ENCODE measurements around the gene SCUBE1. TPM values are rescaled to one million over a fixed set of nuclear protein-coding genes. Genes with fewer than 3 reads are reported as not detected.

The SCUBE1 gene
- total and polyA plus RNA-seq, 2 of the 4 experiments (the other 2 are of a cell fraction) = not detected

GRCh38 chr22:43295660-43296059 lies 47.5 kb downstream of the SCUBE1 start:
- DNase-seq (no peak), ATAC-seq (ENCODE audit: low read depth) (no peak)
- in situ Hi-C loops (cut with MboI; ENCODE audit: low sequenced_read_pairs) = no loop called here
- Histone ChIP-seq H3K9me3 (ENCODE audit: control insufficient read depth, insufficient read depth, low read length) (no peaks in the 10 kb centered on the region), H4K91ac (ENCODE audit: insufficient read depth, low read depth, low read length) (no peak overlapping the region), H3K36me3 (ENCODE audit: control insufficient read depth, insufficient read depth, low read length) (no peaks in the 10 kb centered on the region), H3K27me3 (ENCODE audit: control insufficient read depth, insufficient read depth, low read length) (peaks cover 7% of the 10 kb centered on the region; the same call in 1 of the 2 replicates), H3K27ac (ENCODE audit: insufficient read depth, low read length) (no peak overlapping the region), H4K20me1 (ENCODE audit: insufficient read depth, low read length) (no peaks in the 10 kb centered on the region), H2AK5ac (ENCODE audit: low read depth, low read length) (no peak overlapping the region), H3K4me2 (ENCODE audit: low read depth, low read length) (no peak overlapping the region), H3K23ac (ENCODE audit: low read depth, low read length) (no peak overlapping the region), H3K4me1 (ENCODE audit: control insufficient read depth, insufficient read depth, low read length) (peaks cover 11% of the 10 kb centered on the region; the same call in 1 of the 2 replicates), H2AFZ (replicated peaks; ENCODE audit: low read length, poor library complexity) (no peak overlapping the region), H2BK120ac (ENCODE audit: low read depth, low read length) (no peak overlapping the region), H3K9ac (ENCODE audit: low read depth, low read length) (no peak overlapping the region), H3K9me1 (ENCODE audit: insufficient read depth, low read length) (peaks cover 6% of the 10 kb centered on the region), H3K79me1 (ENCODE audit: low read depth in 1 of 2, low read length in 2 of 2) (no peaks in the 10 kb centered on the region), H2AK9ac (replicated peaks; ENCODE audit: low read depth, low read length, poor library complexity) (no peak overlapping the region), H4K8ac (ENCODE audit: low read depth in 2 of 2, low read length in 2 of 2) (no peak overlapping the region), H3K18ac (ENCODE audit: low read depth, low read length) (no peak overlapping the region), H3K14ac (replicated peaks; ENCODE audit: low read depth, low read length) (no peak overlapping the region), H3K56ac (ENCODE audit: extremely low read depth, insufficient read depth, low read length) (no peak overlapping the region), H2BK5ac (ENCODE audit: low read depth, low read length, poor library complexity, severe bottlenecking) (no peak overlapping the region), H4K5ac (ENCODE audit: low read depth, low read length) (no peak overlapping the region), H3K4ac (ENCODE audit: low read depth, low read length) (no peak overlapping the region), H2BK20ac (ENCODE audit: low read depth, low read length) (no peak overlapping the region), H3K4me3 (ENCODE audit: insufficient read depth, low read depth, low read length) (no peak overlapping the region), H2BK15ac (ENCODE audit: low read depth, low read length) (no peak overlapping the region)
- ChIA-PET CTCF (no interaction called here), POLR2A (ENCODE audit: unreplicated experiment) (no interaction called here)
- dilution Hi-C loops (cut with HindIII; ENCODE audit: low sequenced_read_pairs, unreplicated experiment) = no loop called here
- no TSS peak for BruUV-seq (replicated peaks)
- TF ChIP-seq NFE2L2 (IDR thresholded peaks at IDR 0.05; ENCODE audit: low read depth, low read length) = no peak
- no CpG with 5 or more reads among the region's 6 CpGs for WGBS, 2 experiments (ENCODE audit: extremely low coverage in 2 of 2, insufficient read length in 1 of 2)
- intact Hi-C loops (cut with micrococcal nuclease) = no loop called here

Data from IMR-90 (cell line).